GM18873 (cell line): ENCODE results near the gene BLTP3B.
"Not testable (repeated sequence)": the region's sequence is repeated elsewhere in the genome, so short reads cannot be mapped to it uniquely, and the experiment has no call there.

Experiments used
- ATAC-seq: cut with Tn5 transposase; IDR thresholded peaks from one replicate; pipeline ENCODE4 v1.9.1; 2021; ENCODE audit warnings: mild to moderate bottlenecking, moderate library complexity, moderate number of reproducible peaks; ENCODE audit not compliant: unreplicated experiment, low FRiP score

The BLTP3B gene

GRCh38 chr12:100142851-100143559 is at the start of gene BLTP3B:
Gene BLTP3B (minus strand): TSS chr12:100142874. CDS start chr12:100142635, 239 bp downstream.
- ATAC-seq: peak; percentile 39

- ATAC-seq: no peak
Measured at GRCh38 chr12:100189636-100190394, 47.1 kb upstream of the BLTP3B start.

GRCh38 chr12:100188888-100189635 is 46.4 kb upstream of the BLTP3B start:
- ATAC-seq: not testable (repeated sequence)

GRCh38 chr12:100187857-100188519 is 45.3 kb upstream of the BLTP3B start:
- no peak for ATAC-seq

- ATAC-seq: no peak
Measured at GRCh38 chr12:100187068-100187467, 44.4 kb upstream of the BLTP3B start.

- no peak for ATAC-seq
Measured at GRCh38 chr12:100186071-100186470, 43.4 kb upstream of the BLTP3B start.

- ATAC-seq: peak; percentile 86
Measured at GRCh38 chr12:100185361-100185894, 42.8 kb upstream of the BLTP3B start.

- ATAC-seq: no peak
Measured at GRCh38 chr12:100184549-100185145, 42.0 kb upstream of the BLTP3B start.

- no peak for ATAC-seq
Measured at GRCh38 chr12:100179252-100179651, 36.6 kb upstream of the BLTP3B start.

- not testable (repeated sequence) for ATAC-seq
Measured at GRCh38 chr12:100176493-100176892, 33.8 kb upstream of the BLTP3B start.

GRCh38 chr12:100174495-100174894 is 31.8 kb upstream of the BLTP3B start:
- no peak for ATAC-seq

- no peak for ATAC-seq
Measured at GRCh38 chr12:100173111-100173510, 30.4 kb upstream of the BLTP3B start.

- no peak for ATAC-seq
Measured at GRCh38 chr12:100171248-100171647, 28.6 kb upstream of the BLTP3B start.

- no peak for ATAC-seq
Measured at GRCh38 chr12:100170313-100170858, 27.7 kb upstream of the BLTP3B start.

GRCh38 chr12:100169345-100169744 is 26.7 kb upstream of the BLTP3B start:
- no peak for ATAC-seq

GRCh38 chr12:100168562-100168961 is 25.9 kb upstream of the BLTP3B start:
- ATAC-seq: no peak

GRCh38 chr12:100166232-100166631 is 23.6 kb upstream of the BLTP3B start:
- ATAC-seq: no peak

GRCh38 chr12:100165356-100165755 is 22.7 kb upstream of the BLTP3B start:
- no peak for ATAC-seq

- no peak for ATAC-seq
Measured at GRCh38 chr12:100164153-100164704, 21.6 kb upstream of the BLTP3B start.
